Fibroblast of lung (primary cell): ENCODE measurements around the gene DHRS2. TPM values are rescaled to one million over a fixed set of nuclear protein-coding genes. Genes with fewer than 3 reads are reported as not detected.
"Not testable (repeated sequence)": the region's sequence is repeated elsewhere in the genome, so short reads cannot be mapped to it uniquely, and the experiment has no call there.

ENCODE experiments used
- DNase-seq, 2 donors: peaks; one replicate each; pipeline versions ENCODE4 v3.0.0 to v3.0.0-alpha.2; 2010; ENCODE audit warnings: low read depth in 2 of 2
- H2AFZ ChIP-seq: 2 replicates; pipeline ENCODE4 v1.5.1; 2012; ENCODE audit warnings: low read length, control low read depth, inconsistent platforms
- H3K27ac ChIP-seq: 2 replicates; pipeline ENCODE4 v1.5.1; 2011; ENCODE audit warnings: low read length, control low read depth; ENCODE audit not compliant: insufficient read depth
- H3K27me3 ChIP-seq: 2 replicates; pipeline ENCODE4 v1.5.1; 2011; ENCODE audit warnings: mild to moderate bottlenecking, low read length; ENCODE audit not compliant: control insufficient read depth, insufficient read depth
- H3K36me3 ChIP-seq: 2 replicates; pipeline ENCODE4 v1.5.1; 2011; ENCODE audit warnings: low read length; ENCODE audit not compliant: control insufficient read depth, insufficient read depth
- H3K4me1 ChIP-seq: 2 replicates; pipeline ENCODE4 v1.5.1; 2011; ENCODE audit warnings: low read length; ENCODE audit not compliant: control insufficient read depth, insufficient read depth; ENCODE audit errors: extremely low read depth
- H3K4me2 ChIP-seq: 2 replicates; pipeline ENCODE4 v1.5.1; 2011; ENCODE audit warnings: low read length, control low read depth; ENCODE audit not compliant: insufficient read depth; ENCODE audit errors: extremely low read depth
- H3K4me3 ChIP-seq, 4 experiments: fragments of 200-600 bp in 1 of 4; sonication (generic) in 1 of 4; replicated peaks in 1 of 4; 2 replicates each; pipeline ENCODE4 v1.5.1; 2011 to 2016; ENCODE audit warnings: low read length in 4 of 4, low read depth in 3 of 4, mild to moderate bottlenecking in 3 of 4, control low read depth in 2 of 4, inconsistent platforms in 1 of 4, mixed read lengths in 1 of 4; ENCODE audit not compliant: insufficient read depth in 1 of 4; ENCODE audit errors: control extremely low read depth in 1 of 4
- H3K79me2 ChIP-seq: 2 replicates; pipeline ENCODE4 v1.5.1; 2012; ENCODE audit warnings: mild to moderate bottlenecking, low read length, inconsistent platforms; ENCODE audit not compliant: control insufficient read depth, insufficient read depth
- H3K9ac ChIP-seq: 2 replicates; pipeline ENCODE4 v1.5.1; 2011; ENCODE audit warnings: mild to moderate bottlenecking, low read length, control low read depth; ENCODE audit not compliant: insufficient read depth
- H3K9me3 ChIP-seq: 2 replicates; pipeline ENCODE4 v1.5.1; 2012; ENCODE audit warnings: low read depth, low read length; ENCODE audit not compliant: control insufficient read depth, insufficient read depth
- H4K20me1 ChIP-seq: 2 replicates; pipeline ENCODE4 v1.5.1; 2011; ENCODE audit warnings: low read length; ENCODE audit not compliant: control insufficient read depth, insufficient read depth; ENCODE audit errors: extremely low read depth
- EZH2 ChIP-seq: IDR thresholded peaks from 2 replicates; pipeline ENCODE4 v1.5.1; 2012; ENCODE audit warnings: low read length, control low read depth, mild to moderate bottlenecking; ENCODE audit errors: missing control alignments
- polyA plus RNA-seq, 2 donors: library from polyadenylated mRNA; depleted of rRNA in 1 of 2; stranded (reverse) in 1 of 2; unstranded in 1 of 2; fragments of >200 nt; gene quantifications; 2 replicates each; pipeline ENCODE4 v1.2.1, GENCODE V29; 2011 to 2012; ENCODE audit warnings: missing spikeins in 1 of 2
- total RNA-seq: library from RNA; depleted of rRNA; stranded (reverse); fragments of >200 nt; gene quantifications from 2 replicates; pipeline ENCODE4 v1.2.1, GENCODE V29; 2014
- TF ChIP-seq, protein P1 (sequence below), 2 donors: IDR thresholded peaks in 1 of 2; conservative IDR thresholded peaks in 1 of 2; 1 replicate in 1 of 2; 2 replicates in 1 of 2; pipeline ENCODE4 v1.5.1; 2011 to 2012; ENCODE audit warnings: low read length in 2 of 2, control low read depth in 1 of 2, inconsistent platforms in 1 of 2, low read depth in 1 of 2, mild to moderate bottlenecking in 1 of 2

Gene DHRS2
- total and polyA plus RNA-seq, 2 donors (not counting 1 experiment from before 2014, with no cell fraction given), result 0.02 TPM; not detected in 1

DNA sequence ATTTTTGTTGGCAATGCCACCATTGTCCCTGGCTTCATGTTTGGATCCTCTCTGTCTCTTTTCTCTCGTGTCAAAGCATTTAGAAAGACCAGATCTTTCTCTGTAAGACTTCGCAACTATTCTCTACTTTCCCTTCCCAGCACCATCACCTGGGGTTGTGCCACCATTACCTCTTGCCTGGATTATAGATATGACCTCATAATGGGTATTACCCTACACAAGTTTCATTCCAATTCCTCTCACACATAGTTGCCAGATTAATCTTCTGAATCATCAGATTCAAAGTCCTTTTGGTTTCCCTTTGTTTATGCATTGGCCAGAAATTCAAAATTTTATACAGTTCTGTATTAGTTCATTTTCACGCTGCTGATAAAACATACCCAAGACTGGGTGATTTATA is 27.2 kb upstream of the DHRS2 start:
- no peaks in the 10 kb centered on the region for H3K79me2 ChIP-seq
- H3K4me2 ChIP-seq, result no peak overlapping the region
- H3K4me1 ChIP-seq, result no peaks in the 10 kb centered on the region
- H3K9me3 ChIP-seq, result no peaks in the 10 kb centered on the region
- no peaks in the 10 kb centered on the region for H3K36me3 ChIP-seq
- no peaks in the 10 kb centered on the region for H3K27me3 ChIP-seq
- H3K4me3 ChIP-seq, result no peak overlapping the region
- no peak for TF ChIP-seq EZH2
- TF ChIP-seq, protein P1, sequence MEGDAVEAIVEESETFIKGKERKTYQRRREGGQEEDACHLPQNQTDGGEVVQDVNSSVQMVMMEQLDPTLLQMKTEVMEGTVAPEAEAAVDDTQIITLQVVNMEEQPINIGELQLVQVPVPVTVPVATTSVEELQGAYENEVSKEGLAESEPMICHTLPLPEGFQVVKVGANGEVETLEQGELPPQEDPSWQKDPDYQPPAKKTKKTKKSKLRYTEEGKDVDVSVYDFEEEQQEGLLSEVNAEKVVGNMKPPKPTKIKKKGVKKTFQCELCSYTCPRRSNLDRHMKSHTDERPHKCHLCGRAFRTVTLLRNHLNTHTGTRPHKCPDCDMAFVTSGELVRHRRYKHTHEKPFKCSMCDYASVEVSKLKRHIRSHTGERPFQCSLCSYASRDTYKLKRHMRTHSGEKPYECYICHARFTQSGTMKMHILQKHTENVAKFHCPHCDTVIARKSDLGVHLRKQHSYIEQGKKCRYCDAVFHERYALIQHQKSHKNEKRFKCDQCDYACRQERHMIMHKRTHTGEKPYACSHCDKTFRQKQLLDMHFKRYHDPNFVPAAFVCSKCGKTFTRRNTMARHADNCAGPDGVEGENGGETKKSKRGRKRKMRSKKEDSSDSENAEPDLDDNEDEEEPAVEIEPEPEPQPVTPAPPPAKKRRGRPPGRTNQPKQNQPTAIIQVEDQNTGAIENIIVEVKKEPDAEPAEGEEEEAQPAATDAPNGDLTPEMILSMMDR (conservative IDR thresholded peaks at IDR 0.05 in 1 of 2, IDR thresholded peaks at IDR 0.05 in 1 of 2; ENCODE audit: low read depth in 1 of 2, low read length in 2 of 2), result no peak
- H3K27ac ChIP-seq, result no peak overlapping the region
- H3K9ac ChIP-seq, result no peak overlapping the region
- no peaks in the 10 kb centered on the region for H4K20me1 ChIP-seq
- H2AFZ ChIP-seq, result no peak overlapping the region
- no peak for DNase-seq

DNA sequence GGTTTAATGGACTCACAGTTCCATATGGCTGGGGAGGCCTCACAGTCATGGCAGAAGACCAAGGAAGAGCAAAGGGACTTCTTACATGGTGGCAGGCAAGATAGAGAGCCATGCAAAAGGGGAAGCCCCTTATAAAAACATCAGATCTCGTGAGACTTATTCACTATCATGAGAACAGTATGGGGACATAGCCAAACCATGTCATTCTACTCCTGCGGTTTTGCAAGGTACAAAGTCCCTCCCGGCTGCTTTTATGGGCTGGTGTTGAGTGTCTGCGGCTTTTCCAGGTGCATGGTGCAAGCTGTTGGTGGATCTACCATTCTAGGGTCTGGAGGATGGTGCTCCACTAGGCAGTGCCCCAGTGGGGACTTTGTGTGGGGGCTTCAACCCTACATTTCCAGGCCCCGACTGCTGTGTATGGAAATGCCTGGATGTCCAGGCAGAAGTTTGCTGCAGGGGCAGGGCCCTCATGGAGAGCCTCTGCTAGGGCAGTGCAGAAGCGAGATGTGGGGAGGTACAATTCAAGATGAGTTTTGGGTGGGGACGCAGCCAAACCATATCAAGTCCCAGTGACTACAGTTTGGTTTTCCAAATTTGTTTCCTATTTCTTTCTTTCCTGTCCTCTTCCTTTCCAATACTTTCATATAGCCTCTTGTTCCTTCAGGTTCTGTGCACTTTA is 26.6 kb upstream of the DHRS2 start:
- not testable (repeated sequence) for H3K4me1 ChIP-seq, H3K79me2 ChIP-seq, H3K27ac ChIP-seq, H3K4me2 ChIP-seq, H2AFZ ChIP-seq, H3K4me3 ChIP-seq, H4K20me1 ChIP-seq, H3K36me3 ChIP-seq, H3K27me3 ChIP-seq, H3K9me3 ChIP-seq, DNase-seq, H3K9ac ChIP-seq

DNA sequence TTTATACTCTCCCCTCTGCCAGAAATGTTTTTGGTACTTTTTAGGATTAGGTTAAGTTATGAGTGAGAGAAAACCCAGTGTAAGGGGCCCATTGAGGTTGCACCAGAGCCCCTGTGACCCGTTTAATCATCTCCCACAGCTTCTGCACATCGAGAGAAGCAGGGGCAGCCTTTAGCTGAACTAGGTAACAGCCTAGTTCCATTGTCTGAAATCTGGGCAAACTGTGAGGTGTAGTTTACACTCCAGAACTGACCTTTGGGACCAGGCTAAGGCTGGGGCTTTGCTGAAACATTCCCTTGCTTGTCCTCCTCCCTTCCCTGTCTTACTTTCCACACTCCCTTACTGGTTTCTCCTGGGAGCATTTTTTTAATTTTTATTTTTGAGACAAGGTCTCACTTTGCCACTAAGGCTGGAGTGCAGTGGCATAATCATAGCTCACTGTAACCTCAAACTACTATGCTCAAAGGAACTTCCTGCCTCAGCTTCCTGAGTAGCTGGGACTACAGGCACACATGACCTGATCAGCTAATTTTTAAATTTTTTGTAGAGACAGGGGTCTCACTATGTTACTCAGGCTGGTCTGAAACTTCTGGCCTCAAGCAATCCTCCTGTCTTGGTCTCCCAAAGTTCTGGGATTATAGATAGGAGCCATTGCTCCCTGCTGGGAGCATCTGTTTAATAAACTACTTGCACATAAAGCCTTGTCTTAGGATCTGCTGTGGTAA is 25.9 kb upstream of the DHRS2 start:
- Histone ChIP-seq H3K9me3 (no peaks in the 10 kb centered on the region), H3K36me3 (no peaks in the 10 kb centered on the region), H3K79me2 (no peaks in the 10 kb centered on the region), H3K4me1 (no peaks in the 10 kb centered on the region), H3K9ac (no peak overlapping the region), H4K20me1 (no peaks in the 10 kb centered on the region), H2AFZ (no peak overlapping the region), H3K27ac (no peak overlapping the region), H3K4me3 (no peak overlapping the region), H3K27me3 (no peaks in the 10 kb centered on the region), H3K4me2 (no peak overlapping the region)
- TF ChIP-seq, protein P1 (conservative IDR thresholded peaks at IDR 0.05 in 1 of 2, IDR thresholded peaks at IDR 0.05 in 1 of 2; ENCODE audit: low read depth in 1 of 2, low read length in 2 of 2), result no peak
- no peak for TF ChIP-seq EZH2
- no peak for DNase-seq
